Smooth muscle cell (in vitro differentiated cells): ENCODE results near the gene TNS3. TPM values are rescaled to one million over a fixed set of nuclear protein-coding genes. Genes with fewer than 3 reads are reported as not detected.

Experiments used
- DNase-seq: peaks from one replicate; lab custom pipeline; 2025; ENCODE audit not compliant: unreplicated experiment; lab: John Stamatoyannopoulos, UW
- H2AFZ ChIP-seq: fragments of 200-600 bp; sonication (generic); 2 replicates; pipeline ENCODE4 v1.6.0; 2016; ENCODE audit warnings: antibody characterized with exemption, low read depth, mild to moderate bottlenecking
- H3F3A ChIP-seq: fragments of 200-600 bp; sonication (generic); 2 replicates; pipeline ENCODE4 v1.6.0; 2017; ENCODE audit warnings: antibody characterized with exemption, low read depth
- H3K27ac ChIP-seq: fragments of 200-600 bp; sonication (generic); 2 replicates; pipeline ENCODE4 v1.5.1; 2016; ENCODE audit warnings: low read depth, mild to moderate bottlenecking
- H3K27me3 ChIP-seq: fragments of 200-600 bp; sonication (generic); 2 replicates; pipeline ENCODE4 v1.6.1; 2016; ENCODE audit warnings: low read depth, mild to moderate bottlenecking
- H3K36me3 ChIP-seq: fragments of 200-600 bp; sonication (generic); 2 replicates; pipeline ENCODE4 v1.5.1; 2016; ENCODE audit warnings: low read depth
- H3K4me1 ChIP-seq: fragments of 200-600 bp; sonication (generic); 2 replicates; pipeline ENCODE4 v1.5.1; 2016; ENCODE audit warnings: low read depth
- H3K4me2 ChIP-seq: fragments of 200-600 bp; sonication (generic); 2 replicates; pipeline ENCODE4 v1.6.0; 2016; ENCODE audit warnings: mild to moderate bottlenecking
- H3K4me3 ChIP-seq: fragments of 200-600 bp; sonication (generic); 2 replicates; pipeline ENCODE4 v1.5.1; 2016; ENCODE audit warnings: mild to moderate bottlenecking
- H3K79me2 ChIP-seq: fragments of 200-600 bp; sonication (generic); 2 replicates; pipeline ENCODE4 v1.6.0; 2016; ENCODE audit warnings: low read depth, mild to moderate bottlenecking
- H3K9ac ChIP-seq: fragments of 200-600 bp; sonication (generic); 2 replicates; pipeline ENCODE4 v1.6.0; 2016; ENCODE audit warnings: low read depth
- H3K9me3 ChIP-seq: fragments of 200-600 bp; sonication (generic); replicated peaks from 2 replicates; pipeline ENCODE4 v1.5.1; 2016; ENCODE audit warnings: low read depth
- H4K20me1 ChIP-seq: fragments of 200-600 bp; sonication (generic); 2 replicates; pipeline ENCODE4 v1.6.0; 2016; ENCODE audit warnings: low read depth
- CTCF ChIP-seq: fragments of 200-600 bp; sonication (generic); IDR thresholded peaks from 2 replicates; pipeline ENCODE4 v1.5.1; 2017; ENCODE audit warnings: borderline replicate concordance, mild to moderate bottlenecking, antibody characterized with exemption; ENCODE audit not compliant: insufficient read depth, poor library complexity, severe bottlenecking
- WGBS: methylation state at CpG from one replicate; pipeline ENCODE4 v1.1.7; 2016; ENCODE audit warnings: low lambda C conversion rate; 5-methylcytosine and 5-hydroxymethylcytosine counted together
- polyA plus RNA-seq: library from polyadenylated mRNA; unstranded; fragments of >200 nt; fragmentation: Nextera tagmentation; extraction: Ambion mirVana; gene quantifications from 2 replicates; pipeline ENCODE4 v1.2.1, GENCODE V29; 2016
- total RNA-seq: library from RNA; depleted of rRNA; stranded (reverse); fragments of >200 nt; gene quantifications from 2 replicates; pipeline ENCODE4 v1.2.3, GENCODE V29; 2014

Gene TNS3
- total and polyA plus RNA-seq, 2 experiments from 2014 or later, result 32.6 to 50.5 TPM

GRCh38 chr7:47504551-47505311 is 77.2 kb downstream of the TNS3 start:
- Histone ChIP-seq H3K4me1 (peaks cover 58% of the 10 kb centered on the region), H3K27ac (peak overlapping the region; percentile 96), H3F3A (peaks cover 26% of the 10 kb centered on the region), H3K4me3 (no peak overlapping the region), H2AFZ (no peak overlapping the region), H3K36me3 (no peaks in the 10 kb centered on the region), H3K27me3 (no peaks in the 10 kb centered on the region), H3K4me2 (no peak overlapping the region), H4K20me1 (no peaks in the 10 kb centered on the region), H3K79me2 (peaks cover 68% of the 10 kb centered on the region), H3K9me3 (no peaks in the 10 kb centered on the region), H3K9ac (no peak overlapping the region)
- TF ChIP-seq CTCF, result no peak
- WGBS, result 80% methylated on average over 14 of the region's 14 CpGs
- DNase-seq, result no peak

- Histone ChIP-seq H3F3A (peaks cover 26% of the 10 kb centered on the region), H3K36me3 (no peaks in the 10 kb centered on the region), H3K4me2 (peak overlapping the region; percentile 56), H3K9me3 (no peaks in the 10 kb centered on the region), H2AFZ (no peak overlapping the region), H3K79me2 (peaks cover 70% of the 10 kb centered on the region), H3K27ac (peak overlapping the region; percentile 96), H3K27me3 (no peaks in the 10 kb centered on the region), H3K4me1 (peaks cover 54% of the 10 kb centered on the region), H3K9ac (peak overlapping the region; percentile 47), H3K4me3 (no peak overlapping the region), H4K20me1 (no peaks in the 10 kb centered on the region)
- DNase-seq, result no peak
- TF ChIP-seq CTCF, result no peak
These were observed 78.6 kb downstream of the TNS3 start for GRCh38 chr7:47503281-47503680.

- Histone ChIP-seq H3K9me3 (no peaks in the 10 kb centered on the region), H3K4me2 (peak overlapping the region; percentile 56), H3K36me3 (no peaks in the 10 kb centered on the region), H4K20me1 (no peaks in the 10 kb centered on the region), H3K27ac (peak overlapping the region; percentile 96), H3K79me2 (peaks cover 74% of the 10 kb centered on the region), H3K4me1 (peaks cover 45% of the 10 kb centered on the region), H3K4me3 (no peak overlapping the region), H3F3A (peaks cover 26% of the 10 kb centered on the region), H3K27me3 (no peaks in the 10 kb centered on the region), H2AFZ (no peak overlapping the region), H3K9ac (peak overlapping the region; percentile 49)
- TF ChIP-seq CTCF, result no peak
- 48% methylated on average over 12 of the region's 12 CpGs for WGBS
- DNase-seq, result no peak
These were observed 79.6 kb downstream of the TNS3 start for GRCh38 chr7:47502240-47502877.
